GM12878 (cell line): ENCODE data around the gene ROCK1. TPM values are rescaled to one million over a fixed set of nuclear protein-coding genes. Genes with fewer than 3 reads are reported as not detected.

ENCODE experiments used
- ATAC-seq: fragments of 200-7000 bp; cut with Tn5 transposase; 3 replicates; pipeline ENCODE4 v1.9.1; 2020; ENCODE audit warnings: mild to moderate bottlenecking, moderate library complexity
- BruUV-seq: library from RNA; stranded (reverse); fragments of 400-500 nt; replicated peaks from 2 replicates; lab custom pipeline; 2021; lab: Mats Ljungman, UMichigan
- CTCF ChIA-PET: fragments of 300-600 bp; sonication (Branson Sonifier 250); formaldehyde crosslinking; extraction: SDS; loops from one replicate; lab custom pipeline; 2021; ENCODE audit warnings: inconsistent platforms; lab: Yijun Ruan, JAX
- POLR2A ChIA-PET: fragments of 350-600 bp; formaldehyde crosslinking; extraction: SDS; loops from one replicate; lab custom pipeline; 2021; ENCODE audit warnings: inconsistent platforms; lab: Charles Lee
- RAD21 ChIA-PET: fragments of 300-600 bp; sonication (Branson Sonifier 250); formaldehyde crosslinking; loops from one replicate; lab custom pipeline; 2023; ENCODE audit warnings: antibody characterized with exemption; ENCODE audit not compliant: unreplicated experiment; lab: Charles Lee
- SMC1A ChIA-PET: fragments of 300-600 bp; sonication (Branson Sonifier 250); formaldehyde crosslinking; loops from one replicate; lab custom pipeline; 2023; ENCODE audit not compliant: unreplicated experiment, uncharacterized antibody; lab: Charles Lee
- DNase-seq: peaks from one replicate; pipeline ENCODE4 v3.0.0-alpha.2; 2011; ENCODE audit warnings: low read depth, low spot score
- FAIRE-seq: peaks from 3 replicates; lab custom pipeline; 2011; peaks lifted over from hg19 to GRCh38; lab: Jason Lieb, UNC
- H2AFZ ChIP-seq: 2 replicates; pipeline ENCODE4 v1.6.0; 2011; ENCODE audit warnings: low read depth, low read length, control low read depth; ENCODE audit not compliant: control insufficient read depth
- H3K27ac ChIP-seq: 2 replicates; pipeline ENCODE4 v1.5.1; 2011; ENCODE audit warnings: control low read depth; ENCODE audit not compliant: control insufficient read depth, insufficient read depth
- H3K27me3 ChIP-seq, 2 experiments: replicated peaks in 1 of 2; 2 replicates each; pipeline versions ENCODE4 v1.6.0 to v1.6.1; 2011; ENCODE audit warnings: low read length in 1 of 2; ENCODE audit not compliant: control insufficient read depth in 2 of 2, insufficient read depth in 2 of 2
- H3K36me3 ChIP-seq, 2 experiments: 2 replicates each; pipeline ENCODE4 v1.5.1; 2011; ENCODE audit warnings: low read length in 1 of 2; ENCODE audit not compliant: control insufficient read depth in 2 of 2, insufficient read depth in 2 of 2
- H3K4me1 ChIP-seq: 2 replicates; pipeline ENCODE4 v1.6.1; 2011; ENCODE audit warnings: mild to moderate bottlenecking, low read length, moderate library complexity, mixed read lengths; ENCODE audit not compliant: control insufficient read depth, insufficient read depth
- H3K4me2 ChIP-seq: 2 replicates; pipeline ENCODE4 v1.6.0; 2011; ENCODE audit warnings: control low read depth; ENCODE audit not compliant: control insufficient read depth, insufficient read depth
- H3K4me3 ChIP-seq: fragments of 200-600 bp; sonication (generic); 2 replicates; pipeline ENCODE4 v1.5.1; 2016
- H3K79me2 ChIP-seq: 2 replicates; pipeline ENCODE4 v1.6.0; 2011; ENCODE audit warnings: low read length; ENCODE audit not compliant: control insufficient read depth, insufficient read depth
- H3K9ac ChIP-seq: 2 replicates; pipeline ENCODE4 v1.8.0; 2011; ENCODE audit warnings: low read length, control low read depth, mixed read lengths; ENCODE audit not compliant: control insufficient read depth, insufficient read depth
- H3K9me3 ChIP-seq: replicated peaks from 3 replicates; pipeline ENCODE4 v1.5.1; 2011; ENCODE audit warnings: mild to moderate bottlenecking, low read length; ENCODE audit not compliant: control insufficient read depth, insufficient read depth
- H4K20me1 ChIP-seq: 2 replicates; pipeline ENCODE4 v1.6.0; 2011; ENCODE audit not compliant: control insufficient read depth, insufficient read depth
- CEBPB ChIP-seq, 2 experiments: fragments of 150-350 bp in 1 of 2; IDR thresholded peaks; 2 replicates each; pipeline ENCODE4 v1.6.1; 2012 to 2014; ENCODE audit warnings: low read depth in 2 of 2, low read length in 2 of 2, borderline replicate concordance in 1 of 2, inconsistent platforms in 1 of 2
- GATAD2B ChIP-seq: fragments of 450-650 bp; conservative IDR thresholded peaks from 2 replicates; pipeline ENCODE4 v1.6.1; 2017; ENCODE audit warnings: low read depth, mild to moderate bottlenecking, moderate library complexity
- IRF4 ChIP-seq: IDR thresholded peaks from 2 replicates; pipeline ENCODE4 v1.6.1; 2011; ENCODE audit warnings: low read depth, low read length
- NFYA ChIP-seq: IDR thresholded peaks from 2 replicates; pipeline ENCODE4 v1.6.1; 2011; ENCODE audit warnings: low read depth, mild to moderate bottlenecking, low read length, improper control_type of control experiment, borderline replicate concordance
- PAX8 ChIP-seq: fragments of 450-650 bp; IDR thresholded peaks from 2 replicates; pipeline ENCODE4 v1.6.1; 2017; ENCODE audit warnings: mild to moderate bottlenecking, moderate library complexity
- POU2F2 ChIP-seq: IDR thresholded peaks from 3 replicates; pipeline ENCODE4 v1.6.1; 2011; ENCODE audit warnings: low read depth, mild to moderate bottlenecking, low read length, borderline replicate concordance
- RUNX3 ChIP-seq: IDR thresholded peaks from 2 replicates; pipeline ENCODE4 v1.6.1; 2012; ENCODE audit warnings: low read length, inconsistent platforms
- SPI1 ChIP-seq: IDR thresholded peaks from 2 replicates; pipeline ENCODE4 v1.6.1; 2011; ENCODE audit warnings: low read depth, mild to moderate bottlenecking, low read length, moderate library complexity, borderline replicate concordance; ENCODE audit not compliant: insufficient read depth
- SUZ12 ChIP-seq: fragments of 200-600 bp; sonication (generic); IDR thresholded peaks from one replicate; pipeline ENCODE4 v1.6.1; 2018; ENCODE audit warnings: antibody characterized with exemption, mild to moderate bottlenecking; ENCODE audit not compliant: unreplicated experiment
- TCF7 ChIP-seq: IDR thresholded peaks from 2 replicates; pipeline ENCODE4 v1.6.1; 2014; ENCODE audit warnings: antibody characterized with exemption, borderline replicate concordance
- WGBS: methylation state at CpG from one replicate; pipeline ENCODE4 v1.1.6; 2016; ENCODE audit warnings: low lambda C conversion rate; ENCODE audit not compliant: insufficient replicate concordance, insufficient coverage; ENCODE audit errors: missing lambda C conversion rate; 5-methylcytosine and 5-hydroxymethylcytosine counted together
- in situ Hi-C: fragments of 300-500 bp; cut with MboI; formaldehyde crosslinking; loops from 9 replicates; pipeline ENCODE4 v1.14.3; 2018; ENCODE audit warnings: mixed read lengths
- intact Hi-C: fragments of 100-400 bp; cut with micrococcal nuclease; formaldehyde crosslinking; loops from one replicate; pipeline ENCODE4 v1.14.2; 2022; ENCODE audit not compliant: unreplicated experiment
- polyA plus RNA-seq, 11 experiments: library from polyadenylated mRNA; depleted of rRNA in 4 of 11; unstranded in 6 of 11; stranded (reverse) in 5 of 11; fragments of >200 nt; fragmentation: Nextera tagmentation in 4 of 11; fragmentation: Illumina TruSeq in 1 of 11; extraction: Ambion mirVana in 4 of 11; extraction: Trizol in 1 of 11; gene quantifications; 1 replicate in 1 of 11; 2 replicates in 10 of 11; pipeline versions ENCODE4 v1.2.1 to v1.2.3, GENCODE V29; 2011 to 2016; ENCODE audit warnings: inconsistent platforms in 2 of 11, missing spikeins in 2 of 11, low read depth in 1 of 11
- total RNA-seq, 4 experiments: library from RNA; depleted of rRNA in 3 of 4; stranded (reverse); fragments of >200 nt in 3 of 4; fragmentation: Illumina TruSeq in 1 of 4; extraction: Trizol in 1 of 4; gene quantifications; 2 replicates each; pipeline versions ENCODE4 v1.2.1 to v1.2.3, GENCODE V29; 2013 to 2021
- TF ChIP-seq, protein P1 (sequence below): fragments of 450-650 bp; IDR thresholded peaks from 2 replicates; pipeline ENCODE4 v1.6.1; 2017; ENCODE audit warnings: borderline replicate concordance
- TF ChIP-seq, protein P2 (sequence below): IDR thresholded peaks from 2 replicates; pipeline ENCODE4 v1.6.1; 2012; ENCODE audit warnings: low read depth, low read length, improper control_type of control experiment
- TF ChIP-seq, protein P3 (sequence below): fragments of 450-650 bp; IDR thresholded peaks from 2 replicates; pipeline ENCODE4 v1.6.1; 2017; ENCODE audit warnings: antibody characterized with exemption, mild to moderate bottlenecking, moderate library complexity

ROCK1 gene
- total and polyA plus RNA-seq, 10 of the 15 experiments (the other 5 are each of a cell fraction or from before 2014, with no cell fraction given) = 14.8 to 46.6 (median 29.5) TPM

DNA sequence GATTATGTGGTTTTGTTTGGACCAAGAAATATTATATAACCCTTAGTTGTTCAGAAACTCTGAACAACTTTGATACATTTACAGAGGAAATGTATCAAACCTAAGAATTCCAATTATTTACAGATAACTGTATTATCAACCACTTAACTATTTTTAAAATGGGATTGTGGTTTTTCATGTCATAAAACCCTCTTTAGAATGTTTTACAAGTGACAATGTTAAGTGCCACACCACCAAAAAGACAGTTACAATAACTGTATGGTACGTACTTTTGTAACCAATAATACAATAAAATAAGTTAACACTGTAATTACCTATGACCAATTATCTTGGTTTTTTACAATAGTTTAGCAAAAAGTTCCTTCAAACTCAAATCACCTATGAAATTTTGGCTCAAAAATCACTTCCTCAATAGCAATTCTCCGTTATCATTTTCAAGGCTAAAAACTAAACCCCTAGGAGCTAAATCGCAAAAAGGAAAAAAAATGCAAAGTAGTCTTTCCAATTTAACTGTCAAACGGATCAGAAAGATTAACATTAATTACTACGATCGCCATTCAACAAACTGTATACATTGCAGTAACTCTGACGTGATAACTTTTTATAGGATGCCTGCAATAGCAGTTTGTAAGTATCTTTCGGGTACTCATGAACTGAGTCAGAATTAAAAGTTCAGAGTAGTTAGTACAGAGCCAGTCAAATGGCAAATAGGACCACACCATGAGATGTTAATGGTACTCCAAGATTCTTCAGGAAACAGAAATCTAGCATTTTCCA, 1.5 kb downstream of the ROCK1 start:
- Histone ChIP-seq H3K36me3 (no peaks in the 10 kb centered on the region), H3K4me1 (no peaks in the 10 kb centered on the region), H3K27me3 (no peaks in the 10 kb centered on the region), H3K4me3 (peak overlapping the region; percentile 84)
- in situ Hi-C loops = loop anchor here (25.0 kb wide), 3 partner anchors 577 to 1827 kb away; partner anchors contain the start of gene RBBP8
- ChIA-PET CTCF (no interaction called here), RAD21 (interaction anchor here (1.6 kb wide), 1 partner anchor 62 kb away, joined by 4 read pairs; no protein-coding TSS in a partner anchor)
- intact Hi-C loops = loop anchor here (5.0 to 10.0 kb wide), 4 partner anchors 43 to 635 kb away; partner anchors contain the start of gene MIB1
- no peak for FAIRE-seq
- TF ChIP-seq CEBPB (IDR thresholded peaks at IDR 0.05; ENCODE audit: borderline replicate concordance in 1 of 2, low read depth in 2 of 2, low read length in 2 of 2) = 0 out of 4 replicates have a peak, but pooled peaks of 1 of the 2 experiments have one; percentile 57
- TF ChIP-seq SUZ12 = no peak
- TF ChIP-seq, protein P1, sequence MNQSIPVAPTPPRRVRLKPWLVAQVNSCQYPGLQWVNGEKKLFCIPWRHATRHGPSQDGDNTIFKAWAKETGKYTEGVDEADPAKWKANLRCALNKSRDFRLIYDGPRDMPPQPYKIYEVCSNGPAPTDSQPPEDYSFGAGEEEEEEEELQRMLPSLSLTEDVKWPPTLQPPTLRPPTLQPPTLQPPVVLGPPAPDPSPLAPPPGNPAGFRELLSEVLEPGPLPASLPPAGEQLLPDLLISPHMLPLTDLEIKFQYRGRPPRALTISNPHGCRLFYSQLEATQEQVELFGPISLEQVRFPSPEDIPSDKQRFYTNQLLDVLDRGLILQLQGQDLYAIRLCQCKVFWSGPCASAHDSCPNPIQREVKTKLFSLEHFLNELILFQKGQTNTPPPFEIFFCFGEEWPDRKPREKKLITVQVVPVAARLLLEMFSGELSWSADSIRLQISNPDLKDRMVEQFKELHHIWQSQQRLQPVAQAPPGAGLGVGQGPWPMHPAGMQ = no peak
- TF ChIP-seq PAX8 = no peak
- TF ChIP-seq POU2F2 = no peak
- no peak for TF ChIP-seq IRF4
- TF ChIP-seq NFYA = no peak
- TF ChIP-seq GATAD2B = no peak
- TF ChIP-seq, protein P2, sequence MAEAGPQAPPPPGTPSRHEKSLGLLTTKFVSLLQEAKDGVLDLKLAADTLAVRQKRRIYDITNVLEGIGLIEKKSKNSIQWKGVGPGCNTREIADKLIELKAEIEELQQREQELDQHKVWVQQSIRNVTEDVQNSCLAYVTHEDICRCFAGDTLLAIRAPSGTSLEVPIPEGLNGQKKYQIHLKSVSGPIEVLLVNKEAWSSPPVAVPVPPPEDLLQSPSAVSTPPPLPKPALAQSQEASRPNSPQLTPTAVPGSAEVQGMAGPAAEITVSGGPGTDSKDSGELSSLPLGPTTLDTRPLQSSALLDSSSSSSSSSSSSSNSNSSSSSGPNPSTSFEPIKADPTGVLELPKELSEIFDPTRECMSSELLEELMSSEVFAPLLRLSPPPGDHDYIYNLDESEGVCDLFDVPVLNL = no peak
- peak; percentile 18; the same call in 1 of the 2 replicates for TF ChIP-seq SPI1
- TF ChIP-seq, protein P3, sequence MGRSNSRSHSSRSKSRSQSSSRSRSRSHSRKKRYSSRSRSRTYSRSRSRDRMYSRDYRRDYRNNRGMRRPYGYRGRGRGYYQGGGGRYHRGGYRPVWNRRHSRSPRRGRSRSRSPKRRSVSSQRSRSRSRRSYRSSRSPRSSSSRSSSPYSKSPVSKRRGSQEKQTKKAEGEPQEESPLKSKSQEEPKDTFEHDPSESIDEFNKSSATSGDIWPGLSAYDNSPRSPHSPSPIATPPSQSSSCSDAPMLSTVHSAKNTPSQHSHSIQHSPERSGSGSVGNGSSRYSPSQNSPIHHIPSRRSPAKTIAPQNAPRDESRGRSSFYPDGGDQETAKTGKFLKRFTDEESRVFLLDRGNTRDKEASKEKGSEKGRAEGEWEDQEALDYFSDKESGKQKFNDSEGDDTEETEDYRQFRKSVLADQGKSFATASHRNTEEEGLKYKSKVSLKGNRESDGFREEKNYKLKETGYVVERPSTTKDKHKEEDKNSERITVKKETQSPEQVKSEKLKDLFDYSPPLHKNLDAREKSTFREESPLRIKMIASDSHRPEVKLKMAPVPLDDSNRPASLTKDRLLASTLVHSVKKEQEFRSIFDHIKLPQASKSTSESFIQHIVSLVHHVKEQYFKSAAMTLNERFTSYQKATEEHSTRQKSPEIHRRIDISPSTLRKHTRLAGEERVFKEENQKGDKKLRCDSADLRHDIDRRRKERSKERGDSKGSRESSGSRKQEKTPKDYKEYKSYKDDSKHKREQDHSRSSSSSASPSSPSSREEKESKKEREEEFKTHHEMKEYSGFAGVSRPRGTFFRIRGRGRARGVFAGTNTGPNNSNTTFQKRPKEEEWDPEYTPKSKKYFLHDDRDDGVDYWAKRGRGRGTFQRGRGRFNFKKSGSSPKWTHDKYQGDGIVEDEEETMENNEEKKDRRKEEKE = no peak
- no peak for TF ChIP-seq TCF7
- TF ChIP-seq RUNX3 = no peak
- TF ChIP-seq, all 136 proteins: peak for 2
- DNase-seq (no peak), ATAC-seq (0 out of 3 replicates have a peak, but pooled peaks have one; percentile 2)
- H2AFZ ChIP-seq = no peak overlapping the region
- H4K20me1 ChIP-seq = no peaks in the 10 kb centered on the region
- WGBS = under 1% methylated on average over 8 of the region's 8 CpGs
- BruUV-seq = no TSS peak
- ChIA-PET POLR2A (interaction anchor here (1.0 to 1.3 kb wide), 2 partner anchors 10 to 11 kb away, joined by 3 to 12 read pairs; no protein-coding TSS in a partner anchor), SMC1A (interaction anchor here (1.4 kb wide), 1 partner anchor 61 kb away, joined by 6 read pairs; no protein-coding TSS in a partner anchor)
- peaks cover 63% of the 10 kb centered on the region for H3K79me2 ChIP-seq
- H3K9me3 ChIP-seq = no peaks in the 10 kb centered on the region
- peak overlapping the region; percentile 96 for H3K27ac ChIP-seq
- H3K9ac ChIP-seq = peak overlapping the region; percentile 95
- H3K4me2 ChIP-seq = peak overlapping the region; percentile 36
